ENCODE results near the gene LAMB1.
"Not testable (repeated sequence)": the region's sequence is repeated elsewhere in the genome, so short reads cannot be mapped to it uniquely, and the experiment has no call there.

Gene LAMB1

DNA sequence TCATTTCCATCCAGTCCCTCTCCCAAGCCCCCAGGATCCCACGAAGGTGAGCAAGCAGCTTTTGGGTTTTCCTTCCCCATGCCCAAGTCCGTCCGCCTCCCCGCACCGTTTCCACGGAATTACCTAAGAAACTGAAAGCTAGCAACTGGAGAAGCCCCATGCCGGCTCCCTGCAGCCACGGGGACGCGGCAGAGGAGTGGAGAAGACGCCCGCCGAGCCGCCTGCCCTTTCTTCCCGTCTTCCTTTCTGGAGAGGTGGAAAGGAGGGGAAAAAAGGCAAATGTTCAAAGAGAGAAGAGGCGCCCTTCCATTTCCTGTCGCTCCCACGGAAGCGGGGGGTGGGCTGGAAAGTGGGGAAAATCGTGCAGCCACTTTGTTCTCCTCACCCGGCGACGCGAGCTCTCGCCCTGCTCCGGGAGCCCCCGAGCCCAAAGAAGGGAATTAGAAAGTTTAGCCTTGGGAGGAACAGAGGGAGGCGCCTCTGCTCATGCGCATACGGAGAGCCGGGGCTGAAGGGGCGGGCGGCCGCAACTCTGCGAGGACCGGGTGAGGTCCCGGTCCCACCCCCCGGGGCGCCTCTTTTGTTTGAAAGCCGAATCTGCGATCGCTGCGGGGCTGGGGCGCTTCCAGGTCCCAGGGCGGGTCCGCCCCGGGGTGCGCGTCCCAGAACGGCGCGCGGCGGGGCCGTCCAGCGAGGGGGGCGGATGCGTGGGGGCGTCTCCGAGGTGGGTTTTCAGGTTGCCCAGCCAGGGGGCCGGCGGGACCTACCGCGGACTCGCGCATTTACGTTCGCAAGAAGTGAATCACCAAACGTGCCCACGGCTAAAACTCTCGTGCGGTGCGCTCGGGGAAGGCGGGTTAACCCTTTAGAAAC is at the start of gene LAMB1:
Gene LAMB1 (minus strand): TSS at position 436 of the 873 bp plus-strand sequence. CDS start 276 bp downstream, at position 160.
- DNase-seq, result no peak

- DNase-seq, result no peak
These were observed 48.5 kb upstream of the LAMB1 start for GRCh38 chr7:108051454-108051853.

DNA sequence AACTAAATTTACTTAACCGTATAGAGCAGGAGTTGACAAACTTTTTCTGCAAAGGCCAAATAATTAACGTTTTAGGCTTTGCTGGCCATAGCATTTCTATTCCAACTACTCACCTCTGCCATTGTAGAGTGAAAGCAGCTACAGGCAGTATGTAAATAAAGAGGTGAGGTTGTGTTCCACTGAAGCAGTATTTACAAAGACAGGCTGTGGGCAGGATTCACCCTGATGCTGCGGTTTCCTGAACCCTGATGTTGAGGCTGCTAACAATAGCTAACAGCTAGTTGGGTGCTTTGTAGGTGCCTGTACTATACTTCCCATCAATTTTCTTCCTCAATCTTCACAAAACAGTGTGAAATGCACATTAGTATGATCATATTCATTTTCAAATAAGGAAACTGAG is 47.0 kb upstream of the LAMB1 start:
- DNase-seq, result no peak

GRCh38 chr7:108048422-108048821 is 45.5 kb upstream of the LAMB1 start:
- DNase-seq, result no peak

- DNase-seq, result no peak
These were observed 44.1 kb upstream of the LAMB1 start for GRCh38 chr7:108046952-108047506.

- no peak for DNase-seq
These were observed 42.7 kb upstream of the LAMB1 start for GRCh38 chr7:108045669-108046068.

DNA sequence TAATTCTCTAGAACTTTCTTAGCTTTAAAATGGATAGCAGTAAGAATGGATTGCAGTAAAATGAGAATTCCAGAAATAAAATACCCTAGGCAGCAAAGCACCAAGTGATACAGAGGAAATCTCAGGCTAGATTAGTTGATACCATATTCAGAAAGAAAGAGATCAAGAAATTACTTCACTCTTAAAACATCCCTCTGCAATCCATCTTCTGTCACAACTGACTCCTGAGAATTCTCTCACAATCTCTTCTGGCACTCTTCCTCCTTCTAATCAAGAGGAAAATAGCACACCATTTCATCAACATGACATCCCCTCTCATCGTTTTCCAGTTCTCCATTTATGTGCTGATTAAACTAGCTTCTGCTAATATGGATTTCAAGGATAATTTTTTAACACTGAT is 42.2 kb upstream of the LAMB1 start:
- DNase-seq, result no peak

- DNase-seq, result no peak
These were observed 41.4 kb upstream of the LAMB1 start for GRCh38 chr7:108044345-108044744.

- DNase-seq, result no peak
These were observed 36.0 kb upstream of the LAMB1 start for GRCh38 chr7:108038986-108039385.

- no peak for DNase-seq
These were observed 34.8 kb upstream of the LAMB1 start for GRCh38 chr7:108037741-108038140.

- peak; percentile 9 for DNase-seq
These were observed 34.2 kb upstream of the LAMB1 start for GRCh38 chr7:108037140-108037539.

GRCh38 chr7:108034586-108034985 is 31.6 kb upstream of the LAMB1 start:
- DNase-seq, result no peak

DNA sequence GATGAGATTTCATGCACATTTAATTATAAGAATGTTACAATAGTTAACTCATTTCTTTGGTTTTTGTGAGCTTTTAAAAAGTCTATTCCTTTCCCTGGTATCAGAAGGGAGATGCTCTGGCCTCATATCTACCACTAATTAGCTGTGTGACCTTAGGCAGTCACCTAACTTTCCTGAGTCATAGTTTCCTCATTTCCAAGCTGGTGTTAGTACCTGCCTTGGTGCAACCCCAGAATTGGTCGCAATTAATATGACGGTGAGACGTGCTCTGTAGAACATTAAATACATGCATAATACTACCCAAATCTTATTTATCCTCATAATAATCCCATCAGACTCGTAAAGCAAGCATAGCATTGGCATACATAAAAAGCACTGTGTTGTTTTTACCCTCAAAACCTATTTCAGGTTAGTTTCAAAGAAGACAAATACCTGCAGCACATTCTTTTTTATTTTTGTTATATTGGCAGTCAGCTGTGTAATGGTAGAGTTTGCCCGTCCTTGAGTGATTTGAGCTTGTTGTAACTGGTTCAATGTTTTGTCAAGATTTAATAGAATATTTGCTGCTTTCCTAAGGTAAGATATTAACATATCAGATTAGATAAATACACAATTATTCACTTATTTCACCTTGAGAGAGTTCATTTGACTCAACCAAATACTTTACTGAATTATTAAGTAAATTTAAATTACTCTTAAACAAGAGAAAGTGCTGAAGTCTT is 31.0 kb upstream of the LAMB1 start:
- no peak for DNase-seq

GRCh38 chr7:108033309-108033708 is 30.3 kb upstream of the LAMB1 start:
- DNase-seq, result not testable (repeated sequence)

DNA sequence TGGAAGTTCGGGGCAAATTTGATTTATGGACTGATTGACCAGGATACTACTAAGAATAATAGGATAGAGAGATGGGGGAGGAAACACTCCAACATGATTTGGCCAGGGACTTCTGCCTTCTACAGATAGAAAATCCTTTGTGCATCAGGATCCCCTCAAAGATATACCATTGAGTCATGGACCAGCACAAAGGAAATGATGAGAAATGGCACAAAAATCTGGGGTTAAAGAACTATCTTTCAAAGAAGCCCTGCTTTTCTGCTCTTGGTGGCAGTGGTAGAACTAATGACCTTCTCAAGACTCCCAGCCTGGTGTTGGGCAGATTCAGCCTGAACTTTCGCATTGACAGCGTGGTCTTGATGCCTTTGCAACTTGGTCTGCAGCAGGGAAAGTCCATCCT is 27.6 kb upstream of the LAMB1 start:
- no peak for DNase-seq

DNA sequence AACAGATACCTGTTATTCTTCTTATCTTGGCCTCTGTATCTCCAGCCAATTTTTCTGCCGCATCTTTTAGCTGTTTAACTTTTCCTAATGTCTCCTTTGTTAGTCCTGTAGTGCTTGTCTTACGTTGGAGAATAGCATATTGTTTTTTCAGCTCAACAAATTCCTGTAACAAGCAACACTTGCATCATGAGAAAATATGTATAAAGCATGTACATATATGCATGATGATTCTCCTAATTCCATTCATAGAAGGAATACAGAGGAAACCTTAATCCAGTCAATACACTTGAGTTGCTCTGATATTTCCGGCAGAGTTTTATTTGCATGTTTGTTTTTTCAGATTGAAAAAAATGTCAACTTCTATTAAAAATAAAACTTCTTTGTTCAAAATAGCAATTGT is 26.1 kb upstream of the LAMB1 start:
- DNase-seq, result no peak

GRCh38 chr7:108028111-108028510 is 25.1 kb upstream of the LAMB1 start:
- DNase-seq, result no peak

DNA sequence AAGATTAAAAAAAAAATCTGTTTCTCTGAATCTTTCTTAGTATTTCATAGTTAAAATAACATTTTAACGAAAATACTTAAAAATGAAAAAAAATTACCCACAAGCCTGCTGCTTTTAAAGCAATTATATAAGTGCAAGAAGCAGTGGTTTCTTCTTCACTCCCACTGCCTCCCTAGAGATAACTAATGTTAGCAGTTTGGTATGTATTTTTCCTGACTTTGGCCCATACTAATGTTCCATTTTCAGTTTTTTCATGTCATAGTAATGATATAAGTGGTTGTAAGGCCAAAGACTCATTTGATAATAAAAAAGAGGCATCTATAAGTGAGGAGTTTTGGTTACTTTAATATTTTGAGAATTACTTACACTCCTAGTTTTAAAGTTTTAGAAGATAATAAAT is 24.3 kb upstream of the LAMB1 start:
- DNase-seq, result no peak

- DNase-seq, result no peak
These were observed 23.7 kb upstream of the LAMB1 start for GRCh38 chr7:108026647-108027046.

DNA sequence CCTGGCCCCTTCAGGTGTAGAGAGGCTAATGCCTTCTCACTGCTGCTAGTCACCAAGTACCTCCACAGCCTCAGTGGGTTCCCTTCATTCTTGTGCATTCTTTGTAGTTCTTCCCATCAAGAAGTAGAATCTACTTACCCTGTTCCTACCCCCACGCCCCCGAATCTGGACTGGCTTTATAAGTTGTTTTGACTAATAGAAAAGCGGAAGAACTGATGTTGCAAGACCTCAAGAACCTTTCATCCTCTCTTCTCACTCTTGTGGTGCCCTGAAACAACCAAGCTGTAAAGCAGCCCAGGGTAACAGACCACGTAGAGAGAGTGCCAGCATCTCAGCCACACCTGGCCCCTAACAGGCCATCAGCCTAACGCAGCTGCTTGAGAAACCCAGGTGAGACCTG is 23.2 kb upstream of the LAMB1 start:
- DNase-seq, result no peak

DNA sequence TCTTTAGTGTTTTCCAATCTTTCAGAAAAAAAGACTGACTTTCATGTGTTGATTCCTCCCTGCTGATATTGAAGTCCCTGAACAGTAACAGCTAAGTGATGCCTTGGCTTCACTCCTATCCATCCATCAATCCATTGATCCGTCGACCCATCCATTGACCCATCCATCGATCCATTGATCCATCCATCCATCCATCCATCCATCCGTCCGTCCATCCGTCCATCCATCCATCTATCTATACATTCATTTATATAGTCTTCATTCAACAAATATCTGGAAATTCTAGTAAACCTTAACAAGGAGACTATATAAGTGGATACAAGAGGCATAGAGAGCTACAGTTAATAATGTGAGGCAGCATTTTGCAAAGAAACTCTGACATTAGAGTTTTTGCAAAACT is 21.6 kb upstream of the LAMB1 start:
- DNase-seq, result no peak

DNA sequence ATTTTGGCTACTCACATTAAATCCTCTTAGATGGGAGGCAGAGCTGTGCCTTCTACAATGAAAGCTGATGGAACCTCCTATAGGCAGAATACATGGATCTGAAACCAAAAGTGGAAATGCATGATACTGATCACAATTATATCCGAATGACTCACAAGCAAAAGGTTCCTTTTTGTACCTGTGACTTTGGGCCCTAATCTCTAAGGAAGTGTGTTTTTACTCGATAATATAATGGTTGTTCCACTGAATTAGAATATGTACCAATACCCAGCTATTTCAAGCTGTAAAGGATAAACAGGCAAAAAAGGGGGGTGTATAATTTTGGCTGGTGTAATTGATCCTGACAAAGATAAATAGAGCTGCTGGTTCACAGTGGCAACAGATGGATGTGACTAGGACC is 17.6 kb upstream of the LAMB1 start:
- DNase-seq, result peak; percentile 49

DNA sequence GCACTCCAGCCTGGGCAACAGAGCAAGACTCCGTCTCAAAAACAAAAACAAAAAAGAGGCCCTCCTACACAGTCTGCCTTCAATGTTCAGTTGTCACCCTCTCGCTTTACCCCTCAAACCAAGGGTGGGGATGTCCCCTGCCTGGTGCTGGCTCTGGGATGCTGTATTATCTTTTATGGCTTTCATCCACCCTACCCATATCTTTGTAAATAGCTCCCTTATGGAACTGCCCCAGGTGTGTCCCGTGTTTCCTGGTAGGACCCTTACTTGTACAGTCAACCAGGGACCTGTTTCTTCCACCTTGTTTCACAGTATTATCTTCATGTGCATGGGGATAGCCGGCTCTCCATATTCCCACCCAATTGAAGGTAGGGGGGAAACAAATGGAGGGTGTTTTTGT is 15.7 kb upstream of the LAMB1 start:
- DNase-seq, result no peak

DNA sequence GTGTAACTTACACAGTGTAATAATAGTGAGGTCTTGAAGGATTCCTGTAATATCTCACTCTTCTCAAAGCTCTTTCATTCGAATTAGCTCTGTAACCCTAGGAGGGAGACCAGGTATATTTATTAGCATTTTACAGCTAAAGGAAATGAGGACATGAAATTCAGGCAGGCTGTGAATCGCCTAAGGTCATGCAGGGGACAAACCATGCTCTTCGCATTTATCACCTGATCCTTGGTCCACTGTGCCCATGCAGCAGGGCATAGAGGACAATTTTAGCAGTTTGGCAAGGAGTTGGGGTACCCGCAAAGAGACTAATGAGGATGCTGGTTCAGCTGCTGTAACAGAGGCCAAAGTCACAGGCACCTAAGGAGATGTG is 14.8 kb upstream of the LAMB1 start:
- no peak for DNase-seq

Data from OCI-M1 (cell line).